Measurements from ENCODE around the gene FBXO8.

FBXO8 gene

GRCh38 chr4:174236359-174236758 lies 47.1 kb downstream of the FBXO8 start:
- ChIA-PET POLR2A (no interaction called here), CTCF (interaction anchor here (1.8 kb wide), 1 partner anchor 14 kb away, joined by 6 read pairs; no protein-coding TSS in a partner anchor)
- DNase-seq (ENCODE audit: extremely low spot score) = no peak
- TF ChIP-seq CTCF (IDR thresholded peaks at IDR 0.05; ENCODE audit: control extremely low read depth, extremely low read depth, low read depth, missing control alignments) = no peak

DNA sequence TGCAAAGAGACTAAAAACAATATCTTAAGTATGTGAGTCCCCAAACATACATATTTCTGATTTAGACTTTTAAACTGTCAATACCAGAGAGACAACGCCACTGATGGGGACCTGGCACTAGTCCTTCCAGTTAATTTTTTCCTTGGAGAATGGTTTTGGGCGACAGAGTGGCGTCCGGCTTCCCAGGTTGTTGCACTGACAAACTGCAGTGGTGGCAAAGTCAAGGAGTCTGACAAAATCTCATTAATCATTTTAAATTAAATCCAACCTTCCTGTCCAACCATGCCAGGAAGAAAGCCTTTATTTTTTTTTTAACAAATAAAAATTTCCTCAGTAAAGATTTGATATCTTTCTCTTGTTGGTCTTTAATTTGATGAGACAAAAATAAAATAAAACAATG lies 52.8 kb downstream of the FBXO8 start:
- TF ChIP-seq CTCF (IDR thresholded peaks at IDR 0.05; ENCODE audit: control extremely low read depth, extremely low read depth, low read depth, missing control alignments) = no peak
- no peak for DNase-seq (ENCODE audit: extremely low spot score)
- ChIA-PET CTCF (interaction anchor here (1.6 to 1.8 kb wide), 2 partner anchors 8 to 11 kb away, joined by 3 to 5 read pairs; no protein-coding TSS in a partner anchor), POLR2A (no interaction called here)

DNA sequence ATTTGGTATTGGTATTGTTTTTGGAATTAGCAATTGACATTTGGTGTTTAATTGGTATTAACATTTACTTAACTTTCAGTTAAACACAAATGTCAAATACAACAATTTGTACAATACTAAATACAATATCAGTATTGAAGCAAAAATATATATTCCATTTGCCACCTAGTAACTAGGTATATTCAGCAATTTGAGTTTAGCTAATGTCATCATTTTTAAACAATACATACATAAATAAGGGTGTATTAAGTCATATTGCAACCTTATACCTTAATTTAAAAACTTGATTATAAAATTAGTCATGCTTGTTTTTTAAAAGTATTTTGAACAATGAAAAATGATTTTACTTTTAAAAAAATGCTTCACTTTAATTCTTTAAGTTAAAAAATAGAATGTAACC lies 53.3 kb downstream of the FBXO8 start:
- POLR2A ChIA-PET = no interaction called here
- CTCF ChIA-PET = interaction anchor here (1.0 to 1.6 kb wide), 3 partner anchors 10 to 90 kb away, joined by 3 read pairs; no protein-coding TSS in a partner anchor
- no peak for DNase-seq (ENCODE audit: extremely low spot score)
- no peak for TF ChIP-seq CTCF (IDR thresholded peaks at IDR 0.05; ENCODE audit: control extremely low read depth, extremely low read depth, low read depth, missing control alignments)

GRCh38 chr4:174228988-174229387 lies 54.5 kb downstream of the FBXO8 start:
- POLR2A ChIA-PET = no interaction called here
- CTCF ChIA-PET = interaction anchor here (1.0 to 1.6 kb wide), 3 partner anchors 9 to 91 kb away, joined by 3 read pairs; no protein-coding TSS in a partner anchor
- TF ChIP-seq CTCF (IDR thresholded peaks at IDR 0.05; ENCODE audit: control extremely low read depth, extremely low read depth, low read depth, missing control alignments) = no peak
- no peak for DNase-seq (ENCODE audit: extremely low spot score)

GRCh38 chr4:174225349-174226049 lies 58.0 kb downstream of the FBXO8 start:
- no peak for DNase-seq (ENCODE audit: extremely low spot score)
- TF ChIP-seq CTCF (IDR thresholded peaks at IDR 0.05; ENCODE audit: control extremely low read depth, extremely low read depth, low read depth, missing control alignments) = no peak
- ChIA-PET POLR2A (no interaction called here), CTCF (interaction anchor here (1.0 to 1.1 kb wide), 2 partner anchors 19 to 93 kb away, joined by 3 read pairs; no protein-coding TSS in a partner anchor)

DNA sequence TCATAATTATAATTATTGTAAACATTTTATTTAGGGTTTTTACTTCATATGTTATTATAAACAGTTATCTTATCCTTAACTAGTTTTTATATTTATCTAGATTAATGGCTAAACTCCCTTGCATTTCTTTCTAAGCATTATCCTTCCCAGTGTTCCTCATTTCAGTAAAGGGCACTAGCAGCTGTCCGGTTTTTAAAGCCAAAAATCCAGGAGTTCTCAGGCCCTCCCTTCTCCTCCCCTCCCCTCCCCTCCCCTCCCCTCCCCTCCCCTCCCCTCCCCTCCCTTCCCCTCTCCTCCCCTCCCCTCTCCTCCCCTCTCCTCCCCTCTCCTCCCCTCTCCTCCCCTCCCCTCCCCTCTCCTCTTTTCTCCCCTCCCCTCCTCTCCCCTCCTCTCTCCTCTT lies 58.9 kb downstream of the FBXO8 start:
- POLR2A ChIA-PET = no interaction called here
- CTCF ChIA-PET = interaction anchor here (1.0 to 1.5 kb wide), 4 partner anchors 11 to 96 kb away, joined by 3 to 5 read pairs (median 3); no protein-coding TSS in a partner anchor
- DNase-seq (ENCODE audit: extremely low spot score) = no peak
- no peak for TF ChIP-seq CTCF (IDR thresholded peaks at IDR 0.05; ENCODE audit: control extremely low read depth, extremely low read depth, low read depth, missing control alignments)
